C1 segment of cervical spinal cord (tissue), 14 donors: ENCODE data around the gene TRAF2.
"Not testable (repeated sequence)": the region's sequence is repeated elsewhere in the genome, so short reads cannot be mapped to it uniquely, and the experiment has no call there.

ENCODE experiments used
- DNase-seq, 14 donors: peaks; one replicate each; lab custom pipeline; 2025; lab: John Stamatoyannopoulos, UW

TRAF2 gene

GRCh38 chr9:136857581-136858412 lies 28.5 kb upstream of the TRAF2 start:
- no peak for DNase-seq

- DNase-seq, result no peak
Observed at GRCh38 chr9:136858452-136858843, 27.9 kb upstream of the TRAF2 start.

GRCh38 chr9:136858844-136859757 lies 27.2 kb upstream of the TRAF2 start:
- DNase-seq, result peak in 11 of 14 donors; percentile 6 to 75 (median 46)

DNA sequence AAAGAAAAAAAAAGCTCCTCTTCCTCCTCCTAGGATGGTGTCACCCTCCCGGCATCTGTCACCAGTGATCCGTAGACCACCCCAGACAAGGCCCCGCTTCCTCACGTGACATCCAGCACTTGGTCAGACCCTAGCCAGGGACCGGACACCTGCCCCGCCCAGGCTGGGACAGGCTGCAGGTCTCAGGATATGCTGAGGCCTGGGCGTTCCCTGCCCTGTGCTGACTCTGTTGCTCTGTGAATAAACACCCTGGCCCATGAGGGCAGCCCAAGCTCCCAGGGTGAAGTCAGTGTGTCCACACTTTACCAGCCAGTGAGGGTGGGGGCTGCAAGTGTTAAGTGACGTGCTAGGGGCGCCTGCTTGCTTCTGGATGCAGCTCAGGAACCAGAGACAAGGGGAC lies 25.8 kb upstream of the TRAF2 start:
- DNase-seq, result no peak

DNA sequence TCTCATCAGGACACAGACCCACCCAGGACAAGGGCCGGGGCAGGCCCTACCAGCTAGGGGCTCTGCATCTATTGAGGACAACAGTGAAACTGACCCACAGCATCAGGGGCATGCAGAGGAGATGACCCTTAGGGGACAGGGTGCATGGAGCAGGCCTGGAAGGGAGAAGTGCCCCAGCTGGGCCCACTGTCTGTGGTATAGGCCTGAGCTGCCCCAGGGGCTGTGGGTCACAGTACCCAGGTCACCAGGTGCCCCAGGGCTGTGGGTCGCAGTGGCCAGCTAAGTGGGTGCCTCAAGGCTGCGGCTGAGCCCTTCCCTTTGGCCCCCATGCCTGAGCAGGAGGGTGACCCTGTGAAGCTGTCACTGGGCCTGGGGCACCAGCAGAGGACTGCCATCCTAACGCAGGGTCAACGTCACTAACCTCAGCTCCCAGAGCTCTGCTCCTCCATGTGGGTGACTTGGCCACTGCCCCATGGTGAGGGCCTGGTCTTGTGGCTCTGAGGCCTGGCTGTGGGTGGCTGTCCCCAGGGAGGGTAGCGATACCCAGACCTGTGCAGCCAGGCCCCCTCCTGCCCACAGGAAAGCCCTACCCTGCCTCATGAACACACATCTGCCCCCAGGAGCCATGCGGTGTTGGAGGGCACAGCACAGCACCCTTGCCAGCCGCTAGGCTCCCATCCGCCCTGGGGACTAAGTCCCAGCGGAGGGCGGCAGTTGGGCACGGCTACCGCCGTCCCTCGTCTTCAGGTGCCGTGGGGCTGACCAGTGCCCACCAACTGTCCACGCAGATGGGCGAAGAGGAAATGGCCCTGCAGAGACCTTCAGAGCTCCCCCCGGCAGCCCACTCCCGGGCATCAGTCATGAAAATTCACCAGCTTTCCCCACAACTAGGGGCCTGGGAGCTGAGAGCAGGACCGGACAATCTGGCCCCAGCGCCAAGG lies 25.1 kb upstream of the TRAF2 start:
- no peak for DNase-seq

GRCh38 chr9:136861874-136862457 lies 24.4 kb upstream of the TRAF2 start:
- no peak for DNase-seq

DNA sequence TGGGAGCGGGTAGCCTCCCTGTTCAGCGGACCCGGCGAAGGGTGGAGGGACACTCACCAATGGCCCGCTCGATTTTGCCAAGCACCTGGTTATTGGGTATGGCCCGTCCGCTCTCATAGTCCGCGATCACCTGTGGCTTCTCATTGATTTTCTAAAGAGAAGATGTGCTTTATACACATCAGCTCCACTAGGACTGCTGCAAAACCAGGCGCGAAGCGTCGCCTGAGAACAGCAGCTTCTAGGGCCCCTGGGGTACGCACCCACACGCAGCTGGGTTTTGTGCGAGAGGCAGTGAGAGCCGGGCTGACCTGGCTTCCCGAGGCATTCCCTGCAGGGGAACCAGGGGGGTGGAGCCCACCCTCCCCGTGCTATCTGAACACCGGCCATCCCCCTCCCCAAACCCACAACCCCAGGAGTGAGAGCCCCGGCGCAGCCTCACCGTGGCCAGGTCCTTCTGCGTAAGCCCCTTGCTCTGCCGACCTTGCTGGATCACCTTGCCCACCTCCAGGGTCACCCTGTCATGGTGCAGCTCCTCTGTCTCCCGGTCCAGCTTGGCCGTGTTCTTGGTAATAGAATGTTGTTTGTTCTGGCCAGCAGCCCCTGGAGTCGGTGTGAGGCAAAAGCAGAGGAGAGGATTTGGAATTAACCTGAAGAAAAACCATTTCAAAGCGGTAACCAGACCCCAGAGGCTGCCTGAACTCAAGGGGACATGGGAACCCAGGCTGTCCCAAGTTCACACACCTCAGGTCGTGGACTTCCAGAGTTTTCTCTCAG lies 23.3 kb upstream of the TRAF2 start:
- no peak for DNase-seq

DNA sequence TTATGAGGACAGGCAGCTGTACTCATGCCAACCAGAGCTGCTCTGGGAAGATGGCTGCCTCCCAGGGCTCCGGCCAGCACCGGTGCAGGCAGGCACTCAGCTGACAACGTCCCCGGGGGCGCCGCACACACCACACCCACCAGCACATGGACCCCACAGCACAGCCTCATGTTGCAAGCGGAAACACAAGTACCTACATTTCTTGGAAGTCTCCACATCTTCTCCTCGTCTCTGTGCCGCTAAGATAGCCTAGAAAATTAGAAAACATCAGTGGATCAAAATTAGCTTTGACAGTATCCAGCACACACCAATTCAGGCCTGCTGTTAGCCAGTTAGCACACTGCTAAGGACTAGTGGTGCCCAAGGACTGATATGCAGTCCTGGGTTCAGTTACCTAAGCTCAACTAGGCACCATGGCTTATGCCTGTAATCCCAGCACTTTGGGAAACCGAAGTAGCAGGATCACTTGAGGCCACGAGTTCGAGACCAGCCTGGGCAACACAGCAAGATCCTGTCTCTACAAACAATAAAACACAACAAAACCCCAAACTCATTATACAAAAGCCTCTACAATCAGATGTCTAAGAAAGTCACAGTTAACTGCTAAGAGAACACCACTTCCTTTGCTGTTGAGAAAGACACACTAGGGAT lies 22.6 kb upstream of the TRAF2 start:
- DNase-seq, result no peak

GRCh38 chr9:136865041-136865767 lies 21.1 kb upstream of the TRAF2 start:
- DNase-seq, result no peak

DNA sequence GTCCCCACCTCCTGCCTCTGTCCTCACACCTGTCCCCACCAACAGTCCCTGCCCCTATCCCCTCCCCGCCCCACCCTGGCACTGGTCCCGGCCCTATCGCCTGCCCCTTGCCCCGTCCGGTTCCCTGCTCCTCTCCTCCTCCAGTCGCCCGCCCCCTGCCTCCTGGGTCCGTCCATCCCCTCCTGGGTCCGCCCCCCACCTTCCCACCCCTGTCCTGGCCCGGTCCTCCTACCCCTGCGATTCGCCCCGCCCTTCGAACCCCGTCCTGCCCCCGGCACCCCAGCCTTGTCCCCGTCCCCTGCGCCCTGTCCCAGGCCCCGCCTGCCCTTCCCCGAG lies 20.6 kb upstream of the TRAF2 start:
- no peak for DNase-seq

DNA sequence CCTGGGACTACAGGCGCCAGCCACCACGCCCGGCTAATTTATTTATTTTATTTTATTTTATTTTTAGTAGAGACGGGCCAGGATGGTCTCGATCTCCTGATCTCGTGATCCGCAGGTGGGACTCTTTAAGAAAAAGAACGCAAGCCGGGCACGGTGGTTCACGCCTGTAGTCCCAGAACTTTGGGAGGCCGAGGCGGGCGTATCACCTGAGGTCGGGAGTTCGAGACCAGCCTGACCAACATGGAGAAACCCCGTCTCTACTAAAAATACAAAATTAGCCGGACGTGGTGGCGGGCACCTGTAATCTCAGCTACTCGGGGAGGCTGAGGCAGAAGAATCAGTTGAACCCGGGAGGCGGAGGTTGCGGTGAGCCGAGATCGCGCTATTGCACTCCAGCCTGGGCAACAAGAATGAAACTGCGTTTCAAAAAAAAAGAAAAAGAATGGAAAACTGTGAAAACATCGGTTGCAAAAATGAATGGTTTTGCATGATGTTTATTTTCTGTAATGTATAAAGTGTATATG lies 19.4 kb upstream of the TRAF2 start:
- not testable (repeated sequence) for DNase-seq

DNA sequence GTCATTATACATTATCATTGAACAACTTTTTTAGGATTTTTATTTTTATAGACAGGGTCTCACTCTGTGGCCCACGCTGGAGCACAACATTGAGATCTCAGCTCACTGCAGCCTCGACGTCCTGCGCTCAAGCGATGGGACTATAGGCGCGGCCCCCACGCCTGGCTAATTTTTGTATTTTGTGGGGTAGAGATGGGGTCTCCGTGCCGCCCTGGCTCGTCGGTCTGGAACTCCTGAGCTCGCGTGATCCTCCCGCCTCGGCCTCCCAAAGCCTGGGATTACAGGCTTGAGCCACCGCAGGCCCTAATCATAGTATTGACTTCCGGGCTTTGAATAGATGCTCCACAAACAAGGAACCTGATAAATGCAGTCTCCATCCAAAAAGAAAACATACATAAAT lies 18.8 kb upstream of the TRAF2 start:
- DNase-seq, result no peak

GRCh38 chr9:136867917-136868316 lies 18.4 kb upstream of the TRAF2 start:
- DNase-seq, result no peak

DNA sequence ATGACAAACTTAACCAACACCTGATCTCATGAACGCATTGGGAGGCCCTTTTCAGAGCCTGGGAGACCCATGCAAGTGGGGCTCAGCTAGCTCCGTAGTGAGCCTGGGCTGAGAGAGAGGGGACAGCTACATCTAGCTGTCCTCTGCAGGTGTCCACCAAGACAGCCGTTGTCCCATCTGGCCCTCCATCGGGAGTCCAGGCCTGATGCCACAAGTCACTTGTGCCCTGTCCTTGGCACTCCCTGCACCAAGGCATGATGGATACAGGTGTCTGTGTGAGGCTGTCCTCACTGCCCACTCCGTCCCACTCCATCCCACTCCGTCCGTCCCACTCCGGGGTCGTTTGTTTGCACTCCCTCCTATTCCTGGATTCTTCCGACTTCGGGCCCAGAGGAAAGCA lies 17.7 kb upstream of the TRAF2 start:
- DNase-seq, result peak in 1 of 14 donors; percentile 81

- DNase-seq, result not testable (repeated sequence)
Observed at GRCh38 chr9:136869611-136870010, 16.7 kb upstream of the TRAF2 start.

- no peak for DNase-seq
Observed at GRCh38 chr9:136875155-136875554, 11.2 kb upstream of the TRAF2 start.

DNA sequence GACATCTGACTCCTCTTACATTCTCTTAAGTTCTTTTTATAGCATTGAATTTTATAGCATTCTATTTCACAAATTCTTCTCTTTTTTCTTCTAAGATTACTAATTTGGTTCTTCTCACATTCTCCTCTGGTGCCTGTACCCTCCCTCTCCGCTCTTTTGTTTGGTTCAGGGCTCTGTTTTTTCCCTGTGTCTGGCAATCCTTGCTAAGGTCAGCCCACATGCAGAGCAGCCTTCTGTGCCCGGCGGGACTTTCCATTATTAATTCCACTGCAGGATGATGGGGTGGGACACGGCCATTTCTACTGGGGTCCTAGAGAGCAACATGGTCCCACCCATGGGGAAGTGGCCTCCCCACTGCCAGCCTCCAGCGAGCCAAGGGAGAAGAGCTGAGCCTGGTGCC lies 9.8 kb upstream of the TRAF2 start:
- DNase-seq, result peak in 1 of 14 donors; percentile 72

DNA sequence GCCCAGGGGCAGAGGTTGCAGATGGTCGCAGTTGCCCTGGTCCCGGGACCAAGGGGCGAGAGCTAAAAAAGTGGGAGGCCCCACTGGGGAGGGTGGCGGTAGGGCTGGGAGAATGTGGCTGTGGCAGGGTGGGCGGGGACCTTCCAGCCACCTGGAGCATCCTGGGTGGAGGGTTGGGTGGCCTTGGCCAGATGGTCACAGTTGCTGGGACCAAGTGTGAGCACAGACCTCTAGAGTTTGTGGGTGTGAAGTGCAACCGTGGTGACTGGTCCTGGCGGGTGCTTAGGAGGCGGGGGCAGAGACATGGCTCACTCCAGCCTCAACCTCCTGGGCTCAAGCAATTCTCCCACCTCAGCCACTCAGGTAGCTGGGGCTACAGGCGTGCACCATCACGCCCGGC lies 5.7 kb upstream of the TRAF2 start:
- no peak for DNase-seq

- DNase-seq, result peak in 3 of 14 donors; percentile 18 to 31 (median 23)
Observed at GRCh38 chr9:136881691-136882108, 4.6 kb upstream of the TRAF2 start.
